Retina (tissue), 1 donor: ENCODE results near the gene POU4F3.
"Not testable (repeated sequence)": the region's sequence is repeated elsewhere in the genome, so short reads cannot be mapped to it uniquely, and the experiment has no call there.

ENCODE experiments used
- DNase-seq: peaks from one replicate; pipeline ENCODE4 v3.0.0-alpha.2; 2016

The POU4F3 gene

GRCh38 chr5:146338774-146339714 lies at the start of gene POU4F3:
Gene POU4F3, plus strand, starts transcription at chr5:146338839. Its CDS starts 274 bp downstream, at chr5:146339113.
- peak; percentile 74 for DNase-seq

DNA sequence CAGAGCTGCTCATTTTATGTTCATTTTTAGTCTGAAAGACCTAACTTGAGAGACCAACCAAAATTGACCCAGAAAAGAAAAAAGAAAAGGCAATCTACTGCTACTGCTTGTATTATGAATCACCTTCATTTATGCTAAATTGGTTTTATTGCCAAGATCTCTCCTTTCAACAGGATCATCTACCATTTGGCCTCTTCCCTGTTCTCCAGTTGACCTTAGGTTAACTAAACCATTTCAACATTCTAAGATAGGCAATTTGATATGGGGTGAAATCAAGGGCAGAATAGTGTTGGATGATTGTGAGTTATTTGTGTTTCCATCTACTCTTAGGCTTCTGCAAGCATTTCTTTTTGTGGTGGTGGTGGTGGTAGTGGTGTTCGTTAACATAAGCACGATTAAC lies 48.3 kb upstream of the POU4F3 start:
- no peak for DNase-seq

- peak; percentile 27 for DNase-seq
Observed at GRCh38 chr5:146291421-146292074, 47.1 kb upstream of the POU4F3 start.

- DNase-seq, result no peak
Observed at GRCh38 chr5:146296245-146296644, 42.4 kb upstream of the POU4F3 start.

DNA sequence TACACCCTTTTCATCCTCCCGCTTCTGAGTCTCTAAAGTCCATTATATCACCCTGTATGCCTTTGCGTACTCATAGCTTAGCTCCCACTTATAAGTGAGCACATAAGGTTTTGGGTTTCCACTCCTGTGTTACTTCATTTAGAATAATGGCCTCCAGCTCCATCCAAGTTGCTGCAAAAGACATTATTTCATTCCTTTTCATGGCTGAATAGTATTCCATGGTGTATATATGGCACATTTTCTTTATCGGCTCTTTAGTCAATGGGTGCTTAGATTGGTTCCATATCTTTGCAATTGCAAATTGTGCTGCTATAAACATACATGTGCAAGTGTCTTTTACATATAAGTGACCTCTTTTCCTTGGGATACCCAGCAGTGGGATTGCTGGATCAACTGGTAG lies 39.7 kb upstream of the POU4F3 start:
- not testable (repeated sequence) for DNase-seq

DNA sequence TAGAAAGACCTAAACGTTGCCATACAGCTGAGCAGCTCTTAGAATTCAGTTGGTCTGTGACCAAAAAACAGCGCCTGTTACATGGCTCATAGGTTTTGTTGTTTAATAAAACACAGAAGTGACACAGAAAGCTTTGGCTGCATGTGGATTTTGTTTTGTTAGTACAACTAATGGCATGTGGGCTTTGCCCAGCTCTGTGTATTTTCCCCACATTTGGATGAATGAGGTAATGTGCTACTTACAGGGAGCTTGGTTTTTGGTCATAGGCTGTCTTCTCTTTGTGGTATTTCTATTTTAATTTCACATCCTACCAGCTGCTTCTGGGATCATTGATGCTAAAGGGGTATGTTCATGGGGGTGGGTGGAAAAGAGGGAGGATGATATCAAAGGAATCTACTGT lies 37.0 kb upstream of the POU4F3 start:
- no peak for DNase-seq

- peak; percentile 9 for DNase-seq
Observed at GRCh38 chr5:146302406-146302805, 36.2 kb upstream of the POU4F3 start.

GRCh38 chr5:146306838-146307237 lies 31.8 kb upstream of the POU4F3 start:
- DNase-seq, result no peak

DNA sequence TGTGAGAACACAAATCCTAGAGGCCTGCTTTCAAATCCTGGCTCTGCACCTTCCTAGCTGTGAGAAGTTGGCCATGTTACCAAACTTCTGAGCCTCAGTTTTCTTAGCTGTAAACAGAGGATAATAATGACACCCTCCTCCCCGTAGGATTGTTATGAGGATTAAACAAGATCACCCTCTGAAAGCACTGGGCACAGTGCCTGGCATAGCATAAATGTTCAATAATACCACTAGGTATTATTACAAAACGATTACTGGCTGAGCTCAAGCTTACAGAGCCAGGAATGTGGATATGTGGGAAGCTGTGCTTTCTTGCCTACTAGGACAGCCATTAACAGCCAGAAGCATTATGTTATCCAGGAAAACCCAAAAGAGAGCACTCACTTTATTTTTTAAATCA lies 30.8 kb upstream of the POU4F3 start:
- DNase-seq, result no peak

- DNase-seq, result no peak
Observed at GRCh38 chr5:146310540-146310939, 28.1 kb upstream of the POU4F3 start.

DNA sequence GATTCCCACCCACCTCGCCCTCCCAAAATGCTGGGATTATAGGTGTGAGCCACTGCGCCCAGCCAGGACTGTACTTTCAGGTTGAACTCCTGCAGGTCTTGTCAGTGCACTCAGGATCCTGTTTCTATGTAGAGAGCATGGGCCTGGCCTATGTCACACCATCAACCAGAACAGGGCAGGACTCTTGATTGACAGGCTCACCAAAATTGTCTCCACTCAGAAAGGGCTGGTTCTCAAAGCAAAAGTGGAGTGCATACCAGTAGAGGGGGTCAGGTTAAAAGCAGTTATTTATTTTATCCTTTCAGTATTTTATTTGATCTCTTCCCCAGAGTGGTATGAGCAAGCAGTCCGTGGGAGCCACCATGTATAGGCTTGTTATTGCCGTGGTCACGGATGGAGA lies 27.4 kb upstream of the POU4F3 start:
- DNase-seq, result no peak

- no peak for DNase-seq
Observed at GRCh38 chr5:146313027-146313426, 25.6 kb upstream of the POU4F3 start.

GRCh38 chr5:146321571-146321970 lies 17.1 kb upstream of the POU4F3 start:
- DNase-seq, result no peak

DNA sequence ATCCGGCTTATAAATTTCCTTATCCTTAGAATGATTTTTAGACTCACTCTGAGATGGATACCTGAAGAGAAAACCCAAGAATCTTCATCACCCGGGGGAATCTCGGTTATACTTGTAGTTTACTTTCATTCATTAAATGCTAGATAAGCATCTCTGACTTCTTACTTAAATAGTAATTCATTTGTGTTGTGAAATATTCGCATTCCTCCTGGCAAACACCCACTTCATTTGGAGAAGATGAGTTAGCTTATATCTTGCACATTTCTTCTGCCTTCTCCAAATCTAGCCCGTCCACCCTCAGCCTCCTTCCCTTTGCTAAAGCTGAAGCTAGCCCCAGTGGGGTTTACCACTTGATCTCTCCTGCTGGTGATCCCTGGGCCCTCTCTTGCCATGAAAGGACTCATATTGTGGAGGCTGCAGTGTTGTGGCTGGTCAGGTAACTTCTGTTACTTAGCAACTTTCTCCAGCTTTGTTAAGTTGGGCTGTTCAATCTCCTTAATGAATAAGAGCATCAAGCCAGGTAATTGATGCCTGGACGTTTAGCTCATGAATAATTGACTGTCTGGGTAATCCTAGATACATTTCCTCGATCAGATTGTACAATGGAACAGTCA lies 11.3 kb upstream of the POU4F3 start:
- DNase-seq, result no peak

DNA sequence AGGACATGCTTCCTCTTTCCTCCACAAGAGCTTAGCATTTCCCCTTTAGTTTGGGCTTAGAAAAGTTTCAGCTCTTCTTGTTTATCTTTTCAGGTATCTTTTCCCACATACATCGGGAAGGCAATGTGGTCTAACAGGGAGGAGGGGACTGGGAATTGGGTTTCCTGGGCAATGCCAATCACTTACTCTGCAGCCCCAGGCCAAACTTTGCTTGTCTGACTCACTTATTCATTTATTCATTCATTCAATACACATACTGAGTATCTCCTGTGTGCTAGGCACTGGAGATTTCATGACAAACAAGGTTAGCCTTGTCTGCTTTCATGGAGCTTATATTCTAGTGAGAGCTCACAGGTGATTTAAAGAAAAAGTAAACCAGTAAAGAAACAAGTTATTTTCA lies 10.7 kb upstream of the POU4F3 start:
- DNase-seq, result no peak

- no peak for DNase-seq
Observed at GRCh38 chr5:146329697-146330096, 8.9 kb upstream of the POU4F3 start.

DNA sequence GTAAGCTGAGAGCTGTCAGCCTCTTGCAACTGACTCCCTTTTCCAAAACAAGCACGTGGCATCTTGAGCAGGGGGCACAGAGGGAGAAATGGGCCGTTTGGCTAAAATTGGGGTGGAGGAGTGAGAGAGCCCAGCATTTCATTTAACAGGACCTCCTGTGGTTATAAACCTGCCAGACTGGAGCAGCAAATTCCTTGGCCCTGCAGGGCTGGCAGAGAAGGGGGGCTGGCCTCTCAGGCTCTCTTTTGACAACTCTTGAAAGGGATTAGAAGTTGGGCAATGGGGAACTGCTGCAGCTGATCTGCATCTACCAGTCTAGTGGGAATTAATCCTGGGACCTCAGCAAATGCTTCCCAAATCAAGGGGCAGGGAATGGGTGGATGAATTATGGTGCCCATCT lies 7.2 kb upstream of the POU4F3 start:
- peak; percentile 13 for DNase-seq

GRCh38 chr5:146334074-146334533 lies 4.5 kb upstream of the POU4F3 start:
- DNase-seq, result peak; percentile 48

DNA sequence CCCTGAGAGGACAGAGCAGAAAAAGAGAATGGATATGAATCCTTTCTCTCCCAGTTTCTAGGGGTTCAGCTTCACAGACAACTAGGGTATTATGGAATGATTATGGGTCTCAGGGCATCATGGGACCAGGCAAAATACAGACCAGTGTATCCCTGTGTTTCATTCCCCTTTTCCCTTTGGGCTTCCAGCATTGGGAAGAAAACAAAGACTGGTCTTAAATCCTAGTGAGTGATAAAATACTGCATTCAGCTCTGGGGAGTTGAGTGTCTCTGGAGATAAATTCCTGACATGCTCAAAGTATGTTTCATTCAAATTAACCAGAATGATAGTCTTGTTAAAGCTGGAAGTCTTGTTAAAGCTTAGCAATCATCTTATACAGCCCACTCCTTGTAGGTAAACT lies 2.4 kb upstream of the POU4F3 start:
- no peak for DNase-seq

DNA sequence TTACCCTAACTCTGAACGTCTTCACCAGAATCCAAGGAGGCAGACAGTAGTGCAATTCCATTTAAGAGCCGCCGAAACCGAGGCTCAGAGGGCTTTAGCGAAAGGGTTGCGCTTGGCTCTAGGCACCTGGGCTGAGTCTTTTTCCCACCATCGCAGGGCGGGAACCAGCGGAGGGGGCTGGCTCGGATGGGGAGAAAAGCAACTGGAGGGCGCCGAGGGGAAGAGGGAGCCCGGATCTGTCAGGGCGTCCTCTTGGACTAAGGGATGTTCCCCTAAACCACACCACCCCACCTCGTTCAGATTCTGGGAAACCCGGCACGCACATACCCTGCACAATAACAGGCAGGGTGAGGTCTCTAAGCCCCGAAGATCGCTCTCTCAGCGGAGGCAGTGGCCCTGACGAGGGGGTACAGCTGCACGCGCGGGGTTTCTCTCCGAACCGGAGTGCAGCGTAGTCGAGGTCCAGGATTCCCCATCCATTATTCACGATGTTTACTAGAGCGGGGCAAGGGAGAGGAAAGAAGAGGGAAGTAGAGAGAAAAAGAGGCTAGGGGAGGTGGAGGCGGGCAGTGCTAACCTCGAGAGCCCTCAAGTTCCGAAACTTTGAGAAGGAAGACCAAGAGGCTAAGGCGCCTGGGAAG lies 1.3 kb upstream of the POU4F3 start:
- peak; percentile 37 for DNase-seq

DNA sequence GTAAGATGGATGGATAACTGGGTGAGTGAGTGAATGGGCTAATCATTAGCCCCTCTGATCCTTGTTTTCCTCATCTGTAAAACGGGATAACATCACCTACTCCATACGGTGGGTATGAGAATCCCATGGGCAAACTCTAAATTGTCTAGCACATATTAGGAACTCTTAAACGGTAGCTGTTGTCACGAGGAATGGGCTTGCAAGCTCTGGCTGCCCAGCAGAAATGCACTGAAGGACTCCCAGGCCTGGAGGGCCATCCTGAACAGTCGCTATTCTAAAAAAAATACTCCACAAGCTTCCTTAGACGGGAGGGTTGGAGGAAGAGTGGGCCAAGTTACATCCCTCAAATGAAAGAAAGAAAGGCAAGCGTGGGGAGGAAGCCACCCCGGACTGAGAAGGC lies 711 bp upstream of the POU4F3 start:
- no peak for DNase-seq

- DNase-seq, result peak; percentile 77
Observed at GRCh38 chr5:146339715-146340259, 1.1 kb downstream of the POU4F3 start.
